SK-N-MC (cell line): ENCODE data around the gene PPIL3.

Experiments
- EZH2 ChIP-seq: fragments of 200-600 bp; sonication (generic); IDR thresholded peaks from one replicate; pipeline ENCODE4 v1.6.1; 2017; ENCODE audit warnings: antibody characterized with exemption
- POLR2AphosphoS5 ChIP-seq: IDR thresholded peaks from 2 replicates; pipeline ENCODE4 v1.6.1; 2012; ENCODE audit warnings: mild to moderate bottlenecking, low read depth, low read length, borderline replicate concordance

GRCh38 chr2:200850512-200851256, 38.2 kb downstream of the PPIL3 start:
- no peak for TF ChIP-seq POLR2AphosphoS5
- no peak for TF ChIP-seq EZH2
